A673 (cell line): ENCODE data around the gene SH3RF1.

Experiments used
- EZH2 ChIP-seq: fragments of 200-600 bp; sonication (generic); IDR thresholded peaks from 2 replicates; pipeline ENCODE4 v1.6.1; 2017; ENCODE audit warnings: borderline replicate concordance, low read depth, mild to moderate bottlenecking, mixed read lengths, antibody characterized with exemption, low read length; ENCODE audit not compliant: poor library complexity, severe bottlenecking
- TF ChIP-seq, protein P1 (sequence below): fragments of 300-800, 200-600 bp; sonication (generic); conservative IDR thresholded peaks from 2 replicates; pipeline ENCODE4 v1.5.1; 2017; ENCODE audit warnings: low read depth, mild to moderate bottlenecking, antibody characterized with exemption, low read length, moderate library complexity, mixed read lengths

GRCh38 chr4:169142391-169142790 is 128.4 kb downstream of the SH3RF1 start:
- TF ChIP-seq, protein P1, sequence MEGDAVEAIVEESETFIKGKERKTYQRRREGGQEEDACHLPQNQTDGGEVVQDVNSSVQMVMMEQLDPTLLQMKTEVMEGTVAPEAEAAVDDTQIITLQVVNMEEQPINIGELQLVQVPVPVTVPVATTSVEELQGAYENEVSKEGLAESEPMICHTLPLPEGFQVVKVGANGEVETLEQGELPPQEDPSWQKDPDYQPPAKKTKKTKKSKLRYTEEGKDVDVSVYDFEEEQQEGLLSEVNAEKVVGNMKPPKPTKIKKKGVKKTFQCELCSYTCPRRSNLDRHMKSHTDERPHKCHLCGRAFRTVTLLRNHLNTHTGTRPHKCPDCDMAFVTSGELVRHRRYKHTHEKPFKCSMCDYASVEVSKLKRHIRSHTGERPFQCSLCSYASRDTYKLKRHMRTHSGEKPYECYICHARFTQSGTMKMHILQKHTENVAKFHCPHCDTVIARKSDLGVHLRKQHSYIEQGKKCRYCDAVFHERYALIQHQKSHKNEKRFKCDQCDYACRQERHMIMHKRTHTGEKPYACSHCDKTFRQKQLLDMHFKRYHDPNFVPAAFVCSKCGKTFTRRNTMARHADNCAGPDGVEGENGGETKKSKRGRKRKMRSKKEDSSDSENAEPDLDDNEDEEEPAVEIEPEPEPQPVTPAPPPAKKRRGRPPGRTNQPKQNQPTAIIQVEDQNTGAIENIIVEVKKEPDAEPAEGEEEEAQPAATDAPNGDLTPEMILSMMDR: no peak
- no peak for TF ChIP-seq EZH2
